NT2/D1 (cell line): ENCODE measurements around the gene LCE5A.

ENCODE experiments used
- DNase-seq: peaks from one replicate; pipeline ENCODE4 v3.0.0-alpha.2; 2011; ENCODE audit warnings: low read depth, low spot score
- H3K27me3 ChIP-seq: 2 replicates; pipeline ENCODE4 v1.6.0; 2011; ENCODE audit warnings: mild to moderate bottlenecking; ENCODE audit not compliant: insufficient read length, insufficient read depth
- H3K36me3 ChIP-seq: 2 replicates; pipeline ENCODE4 v1.6.1; 2011; ENCODE audit warnings: mild to moderate bottlenecking, low read length, mixed read lengths; ENCODE audit not compliant: insufficient read depth, insufficient read length
- H3K4me1 ChIP-seq: 2 replicates; pipeline ENCODE4 v1.5.1; 2011; ENCODE audit not compliant: insufficient read depth, insufficient read length
- H3K4me3 ChIP-seq: 2 replicates; pipeline ENCODE4 v1.5.1; 2011; ENCODE audit warnings: low read depth; ENCODE audit not compliant: insufficient read length
- H3K9ac ChIP-seq: 2 replicates; pipeline ENCODE4 v1.6.0; 2011; ENCODE audit warnings: low read depth; ENCODE audit not compliant: insufficient read length
- H3K9me3 ChIP-seq: 2 replicates; pipeline ENCODE4 v1.5.1; 2011; ENCODE audit warnings: mild to moderate bottlenecking, low read length; ENCODE audit not compliant: insufficient read depth
- SUZ12 ChIP-seq: IDR thresholded peaks from 2 replicates; pipeline ENCODE4 v1.6.1; 2011; ENCODE audit not compliant: insufficient read length, insufficient read depth; ENCODE audit errors: extremely low read depth
- YY1 ChIP-seq: IDR thresholded peaks from 2 replicates; pipeline ENCODE4 v1.6.1; 2011; ENCODE audit not compliant: insufficient read length, insufficient read depth
- ZNF274 ChIP-seq: IDR thresholded peaks from 2 replicates; pipeline ENCODE4 v1.6.1; 2011; ENCODE audit warnings: mild to moderate bottlenecking, low read depth, low read length

LCE5A gene

DNA sequence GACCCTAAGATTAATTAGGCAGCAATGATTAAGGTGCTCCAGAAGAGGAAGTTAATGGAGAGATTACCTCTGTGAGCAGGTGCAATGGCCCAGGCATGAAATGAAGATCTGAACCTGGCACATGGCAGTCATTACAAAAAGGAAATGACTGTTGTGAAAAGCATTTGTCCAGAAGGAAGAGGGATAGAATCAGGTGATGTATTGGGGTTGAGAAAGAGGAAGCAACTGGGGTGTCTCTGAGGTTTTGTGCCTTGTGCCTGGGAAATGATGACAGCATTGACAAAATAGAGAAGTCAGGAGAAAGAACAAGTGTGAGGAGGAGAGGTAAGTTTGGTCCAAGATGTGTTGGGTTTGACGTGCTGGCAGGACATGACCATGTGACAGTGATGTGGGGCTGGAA, 9.2 kb downstream of the LCE5A start:
- no peak for DNase-seq

DNA sequence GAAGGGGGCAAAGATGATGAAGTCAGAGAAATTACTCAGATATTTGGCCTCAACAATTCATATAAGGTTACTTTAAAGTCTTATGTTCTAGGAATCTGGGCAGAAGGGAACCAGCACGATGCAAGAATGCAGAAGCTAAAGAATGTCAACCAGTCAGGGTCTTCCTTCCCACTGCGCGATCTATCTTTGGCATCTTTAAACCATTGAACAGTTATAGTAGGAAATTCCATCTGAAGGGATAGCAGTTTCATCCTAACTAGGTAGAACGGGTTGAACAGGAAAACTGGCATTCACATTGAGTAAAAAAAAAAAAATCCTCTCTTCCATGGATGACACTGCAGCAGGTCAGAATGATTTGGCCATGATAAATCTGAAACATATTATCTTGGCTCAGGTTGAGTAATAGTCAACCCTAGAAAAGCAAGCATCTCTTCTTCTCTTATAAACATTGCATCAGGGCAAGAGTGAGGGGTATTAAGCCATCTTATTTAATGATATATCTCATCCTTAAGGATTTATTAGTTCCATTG, 10.0 kb downstream of the LCE5A start:
- H3K9me3 ChIP-seq, result peaks cover 19% of the 10 kb centered on the region; the same call in 1 of the 2 replicates
- peaks cover 28% of the 10 kb centered on the region for H3K27me3 ChIP-seq
- no peak overlapping the region for H3K4me3 ChIP-seq
- TF ChIP-seq YY1 (no peak), ZNF274 (no peak), SUZ12 (no peak)
- no peak overlapping the region for H3K9ac ChIP-seq
- H3K4me1 ChIP-seq, result no peaks in the 10 kb centered on the region
- no peaks in the 10 kb centered on the region for H3K36me3 ChIP-seq
- DNase-seq, result no peak

More for the DNA sequence above, 9.2 kb downstream of the LCE5A start:
- H3K4me1 ChIP-seq, result no peaks in the 10 kb centered on the region
- no peak overlapping the region for H3K9ac ChIP-seq
- H3K9me3 ChIP-seq, result peaks cover 19% of the 10 kb centered on the region; the same call in 1 of the 2 replicates
- TF ChIP-seq SUZ12 (no peak), ZNF274 (no peak), YY1 (no peak)
- H3K27me3 ChIP-seq, result peaks cover 36% of the 10 kb centered on the region
- no peak overlapping the region for H3K4me3 ChIP-seq
- no peaks in the 10 kb centered on the region for H3K36me3 ChIP-seq

DNA sequence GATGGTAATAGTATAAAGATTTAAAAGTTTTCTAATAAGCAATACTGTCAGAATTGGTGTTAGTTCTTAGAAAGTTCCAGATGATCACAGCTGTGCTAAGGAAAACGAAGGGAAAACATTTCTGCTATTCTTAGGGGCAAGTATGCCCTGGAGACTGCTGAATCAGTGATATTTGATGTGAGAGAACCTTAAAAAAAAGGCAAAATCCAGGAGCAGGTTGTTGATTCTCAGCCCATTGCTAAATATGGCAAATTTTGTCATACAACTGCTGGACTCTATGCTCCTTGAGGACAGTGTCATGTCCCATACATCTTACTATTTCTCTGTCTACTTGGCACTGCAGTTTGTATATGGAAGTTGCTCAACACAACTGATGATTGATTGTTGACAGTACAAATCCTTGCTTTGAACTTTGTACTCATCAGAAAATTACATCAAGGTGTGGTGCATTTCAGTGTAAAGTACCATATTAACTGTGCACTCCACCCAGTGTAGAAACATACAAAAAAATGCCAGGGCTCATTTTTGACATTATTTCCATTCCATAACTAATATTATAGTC, 14.6 kb downstream of the LCE5A start:
- peaks cover 3% of the 10 kb centered on the region for H3K27me3 ChIP-seq
- H3K36me3 ChIP-seq, result no peaks in the 10 kb centered on the region
- H3K9ac ChIP-seq, result no peak overlapping the region
- no peak overlapping the region for H3K4me3 ChIP-seq
- H3K4me1 ChIP-seq, result no peaks in the 10 kb centered on the region
- DNase-seq, result no peak
- peaks cover 19% of the 10 kb centered on the region; the same call in 1 of the 2 replicates for H3K9me3 ChIP-seq
- no peak for TF ChIP-seq YY1
- TF ChIP-seq ZNF274, result no peak

DNA sequence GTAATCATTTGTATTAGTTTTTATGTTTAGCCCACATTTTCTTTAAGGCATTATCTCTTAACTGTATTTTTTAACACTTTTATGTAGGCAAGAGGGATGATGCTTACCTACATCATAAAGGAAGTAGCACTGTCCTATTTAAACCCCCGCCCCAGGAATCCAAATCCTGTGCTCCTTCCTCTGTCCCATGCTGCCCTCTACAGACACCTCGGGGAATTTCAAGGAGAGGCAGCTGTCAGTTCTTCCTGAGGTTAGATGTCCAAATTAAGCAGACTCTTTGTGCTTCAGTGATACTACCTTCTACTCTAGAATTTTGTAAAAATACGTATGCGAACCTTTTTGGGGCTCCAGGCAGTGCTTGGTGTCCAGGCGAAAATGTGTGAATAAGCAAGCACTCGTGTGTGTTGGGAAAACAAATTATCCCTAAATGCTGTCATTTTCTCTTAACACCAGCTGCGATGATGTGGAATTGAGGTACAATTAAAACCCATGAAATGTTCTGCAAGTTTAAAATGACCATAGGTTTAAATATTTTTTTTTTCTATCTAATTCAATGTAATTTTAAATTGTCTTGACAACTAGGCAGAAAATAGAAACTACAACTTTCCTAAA, 22.8 kb downstream of the LCE5A start:
- TF ChIP-seq ZNF274 (no peak), SUZ12 (no peak), YY1 (no peak)
- Histone ChIP-seq H3K9ac (no peak overlapping the region), H3K9me3 (peaks cover 20% of the 10 kb centered on the region), H3K4me3 (no peak overlapping the region), H3K4me1 (no peaks in the 10 kb centered on the region), H3K27me3 (no peaks in the 10 kb centered on the region), H3K36me3 (no peaks in the 10 kb centered on the region)
- peak; percentile 82 for DNase-seq

DNA sequence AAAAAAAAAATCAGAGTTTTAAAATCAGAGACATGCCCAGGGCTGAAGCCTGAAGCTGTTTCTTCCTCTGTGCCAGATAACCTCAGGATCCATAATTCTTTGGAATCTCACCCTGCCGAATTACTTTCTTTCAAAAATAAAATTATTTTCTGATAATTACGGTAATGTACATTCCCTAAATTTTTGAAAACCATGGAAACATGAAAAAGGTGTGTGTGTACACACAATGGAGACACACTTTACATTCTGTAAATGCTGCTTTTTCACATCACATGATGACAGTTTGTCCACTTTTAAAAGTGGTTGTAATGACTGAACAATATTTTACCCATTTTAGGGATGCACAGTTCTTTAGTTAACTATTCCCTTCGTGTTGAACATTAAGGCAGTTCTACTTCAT, 25.2 kb downstream of the LCE5A start:
- Histone ChIP-seq H3K36me3 (no peaks in the 10 kb centered on the region), H3K4me1 (no peaks in the 10 kb centered on the region), H3K9ac (no peak overlapping the region), H3K27me3 (no peaks in the 10 kb centered on the region), H3K9me3 (peaks cover 15% of the 10 kb centered on the region), H3K4me3 (no peak overlapping the region)
- DNase-seq, result no peak
- TF ChIP-seq YY1 (no peak), SUZ12 (no peak), ZNF274 (no peak)

DNA sequence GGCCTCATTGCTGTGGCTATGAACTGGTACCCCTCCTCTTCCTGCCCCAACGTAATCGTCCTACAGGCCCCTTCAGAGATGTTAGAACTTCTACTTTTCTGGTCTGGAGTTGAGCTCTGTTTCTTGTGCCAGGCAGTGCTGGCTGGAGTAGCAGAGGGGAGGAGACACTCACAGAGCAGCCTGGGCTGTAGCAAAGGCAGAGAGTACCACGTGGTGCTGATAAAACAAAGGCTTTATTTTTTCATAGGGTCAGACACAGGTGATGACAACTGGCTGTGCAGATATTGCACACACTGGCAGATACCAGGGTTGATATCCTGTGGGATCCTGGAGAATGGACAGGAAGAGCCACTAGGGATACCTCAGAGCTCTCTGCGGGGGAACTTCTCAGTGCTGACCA, 26.9 kb downstream of the LCE5A start:
- H3K4me1 ChIP-seq, result no peaks in the 10 kb centered on the region
- H3K9me3 ChIP-seq, result no peaks in the 10 kb centered on the region
- no peak overlapping the region for H3K9ac ChIP-seq
- no peak overlapping the region for H3K4me3 ChIP-seq
- H3K27me3 ChIP-seq, result no peaks in the 10 kb centered on the region
- no peak for DNase-seq
- no peaks in the 10 kb centered on the region for H3K36me3 ChIP-seq
- TF ChIP-seq ZNF274, result no peak
- TF ChIP-seq YY1, result no peak
- no peak for TF ChIP-seq SUZ12

DNA sequence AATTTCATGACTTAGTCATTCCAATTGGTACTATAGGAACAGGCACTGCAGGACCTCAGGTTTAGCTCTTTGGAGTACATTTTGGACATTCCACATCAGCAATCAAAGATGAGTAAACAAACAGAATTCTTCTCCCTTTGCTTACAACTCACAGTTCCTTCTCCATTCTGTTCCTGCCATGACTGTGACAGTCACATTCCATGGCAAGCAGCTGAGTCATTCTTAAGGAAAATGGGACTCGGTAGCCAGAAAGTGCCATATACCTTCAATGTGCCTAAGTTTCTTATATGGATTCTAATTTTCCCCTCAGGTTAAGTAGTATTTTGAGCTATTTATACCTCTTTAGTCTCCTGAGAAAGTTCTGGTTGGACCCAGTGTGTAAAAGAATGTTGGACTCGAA, 29.3 kb downstream of the LCE5A start:
- H3K36me3 ChIP-seq, result no peaks in the 10 kb centered on the region
- no peaks in the 10 kb centered on the region for H3K27me3 ChIP-seq
- no peak for DNase-seq
- no peak for TF ChIP-seq ZNF274
- TF ChIP-seq SUZ12, result no peak
- no peak for TF ChIP-seq YY1
- no peak overlapping the region for H3K9ac ChIP-seq
- H3K4me1 ChIP-seq, result no peaks in the 10 kb centered on the region
- no peak overlapping the region for H3K4me3 ChIP-seq
- H3K9me3 ChIP-seq, result no peaks in the 10 kb centered on the region
